ENCODE results near the gene DZANK1.
"Not testable (repeated sequence)": the region's sequence is repeated elsewhere in the genome, so short reads cannot be mapped to it uniquely, and the experiment has no call there.

GRCh38 chr20:18501672-18502071 is 34.8 kb upstream of the DZANK1 start:
- not testable (repeated sequence) for TF ChIP-seq CREB5 (CRISPR knock-in tag; IDR thresholded peaks at IDR 0.05; ENCODE audit: low read depth); ARNTL (CRISPR knock-in tag; IDR thresholded peaks at IDR 0.05; ENCODE audit: borderline replicate concordance, low read depth); GLIS3 (CRISPR knock-in tag; IDR thresholded peaks at IDR 0.05); RARB (CRISPR knock-in tag; IDR thresholded peaks at IDR 0.05); CSDC2 (CRISPR knock-in tag; IDR thresholded peaks at IDR 0.05); ZFP30 (CRISPR knock-in tag; IDR thresholded peaks at IDR 0.05); PATZ1 (CRISPR knock-in tag; IDR thresholded peaks at IDR 0.05; ENCODE audit: borderline replicate concordance); BACH2 (CRISPR knock-in tag; IDR thresholded peaks at IDR 0.05; ENCODE audit: borderline replicate concordance)
